ENCODE measurements around the gene CD74.

Gene CD74

GRCh38 chr5:150397146-150397781 lies 15.4 kb downstream of the CD74 start:
- DNase-seq (ENCODE audit: low read depth in 2 of 2): no peak

DNA sequence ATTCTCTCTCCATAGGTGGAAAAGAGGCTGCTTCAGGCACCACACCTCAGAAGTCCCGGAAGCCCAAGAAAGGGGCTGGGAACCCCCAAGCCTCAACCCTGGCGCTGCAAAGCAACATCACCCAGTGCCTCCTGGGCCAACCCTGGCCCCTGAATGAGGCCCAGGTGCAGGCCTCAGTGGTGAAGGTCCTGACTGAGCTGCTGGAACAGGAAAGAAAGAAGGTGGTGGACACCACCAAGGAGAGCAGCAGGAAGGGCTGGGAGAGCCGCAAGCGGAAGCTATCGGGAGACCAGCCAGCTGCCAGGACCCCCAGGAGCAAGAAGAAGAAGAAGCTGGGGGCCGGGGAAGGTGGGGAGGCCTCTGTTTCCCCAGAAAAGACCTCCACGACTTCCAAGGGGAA lies 16.4 kb downstream of the CD74 start:
- no peak for DNase-seq (ENCODE audit: low read depth in 2 of 2)

DNA sequence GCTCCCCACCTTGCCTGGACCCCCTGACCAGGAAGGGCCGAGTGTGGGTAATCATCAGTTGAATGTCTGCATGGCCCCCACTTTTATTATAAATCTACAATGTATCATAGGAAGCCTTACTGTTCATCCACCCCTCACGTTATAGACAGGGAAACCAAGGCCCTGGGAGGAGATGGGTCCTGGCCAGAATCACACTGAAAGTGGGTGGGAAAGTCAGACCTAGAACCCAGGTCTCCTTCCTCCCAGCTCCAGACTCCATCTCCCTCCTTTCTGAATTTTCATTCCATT lies 17.1 kb downstream of the CD74 start:
- no peak for DNase-seq (ENCODE audit: low read depth in 2 of 2)

DNA sequence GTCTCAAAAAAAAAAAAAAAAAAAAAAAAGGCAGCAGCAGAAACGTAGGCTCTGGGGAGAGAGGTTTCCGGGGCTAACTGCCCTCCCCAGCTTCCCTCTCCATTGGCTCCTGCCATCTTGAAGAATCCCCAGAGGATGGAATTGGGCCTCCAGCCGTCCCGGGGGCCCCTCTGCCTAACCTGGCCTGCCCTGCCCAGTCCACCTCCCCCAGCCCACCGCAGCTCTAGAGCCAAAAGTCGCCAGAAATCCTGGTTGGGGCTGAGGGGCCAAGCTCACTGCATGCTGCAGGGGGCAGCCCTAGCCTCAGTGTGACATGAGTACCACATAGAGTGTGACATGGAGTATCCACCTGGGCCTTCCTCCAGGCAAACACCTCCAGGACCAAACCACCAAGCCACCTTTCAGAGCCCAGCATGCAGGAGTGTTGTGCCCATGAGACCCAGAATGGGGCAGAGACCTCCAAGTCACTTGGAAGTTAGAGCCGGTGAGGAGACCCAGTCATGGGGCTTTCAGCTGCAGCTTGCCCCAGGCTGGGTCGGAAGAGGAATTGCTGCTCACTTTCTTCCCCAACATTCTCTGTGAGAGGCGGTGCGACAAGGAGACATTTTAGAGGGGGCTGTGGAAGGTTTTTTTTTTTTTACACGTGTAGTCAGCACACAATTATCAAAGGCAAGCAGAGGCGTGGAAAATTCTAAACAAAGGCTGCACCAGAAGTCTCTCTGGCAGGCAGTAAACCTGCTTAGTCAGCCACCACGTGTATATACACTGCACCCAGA lies 17.6 kb downstream of the CD74 start:
- no peak for DNase-seq (ENCODE audit: low read depth in 2 of 2)

- DNase-seq (ENCODE audit: low read depth in 2 of 2): no peak
Observed at GRCh38 chr5:150394131-150394530, 18.6 kb downstream of the CD74 start.

- no peak for DNase-seq (ENCODE audit: low read depth in 2 of 2)
Observed at GRCh38 chr5:150393096-150393645, 19.5 kb downstream of the CD74 start.

DNA sequence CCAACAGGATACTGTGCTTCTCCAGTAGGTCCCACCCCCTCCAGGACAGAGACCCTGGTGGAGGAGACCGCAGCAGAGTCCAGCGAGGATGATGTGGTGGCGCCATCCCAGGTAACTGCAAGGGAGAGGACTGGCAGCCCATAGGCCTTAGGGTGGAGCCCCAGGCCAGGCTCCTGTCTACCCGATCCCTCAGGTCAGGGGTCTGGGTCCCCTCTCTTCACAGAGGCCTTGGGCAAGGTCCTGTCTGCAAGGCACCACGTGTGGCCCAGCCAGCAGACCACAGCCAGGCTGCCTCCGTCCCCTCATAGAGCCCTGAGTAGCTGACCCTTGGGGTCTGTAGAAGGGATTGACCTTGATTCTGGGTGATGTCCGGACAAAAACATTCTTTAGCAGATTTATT lies 20.0 kb downstream of the CD74 start:
- DNase-seq (ENCODE audit: low read depth in 2 of 2): no peak

GRCh38 chr5:150391986-150392385 lies 20.7 kb downstream of the CD74 start:
- DNase-seq (ENCODE audit: low read depth in 2 of 2): no peak

- no peak for DNase-seq (ENCODE audit: low read depth in 2 of 2)
Observed at GRCh38 chr5:150391064-150391834, 21.5 kb downstream of the CD74 start.

DNA sequence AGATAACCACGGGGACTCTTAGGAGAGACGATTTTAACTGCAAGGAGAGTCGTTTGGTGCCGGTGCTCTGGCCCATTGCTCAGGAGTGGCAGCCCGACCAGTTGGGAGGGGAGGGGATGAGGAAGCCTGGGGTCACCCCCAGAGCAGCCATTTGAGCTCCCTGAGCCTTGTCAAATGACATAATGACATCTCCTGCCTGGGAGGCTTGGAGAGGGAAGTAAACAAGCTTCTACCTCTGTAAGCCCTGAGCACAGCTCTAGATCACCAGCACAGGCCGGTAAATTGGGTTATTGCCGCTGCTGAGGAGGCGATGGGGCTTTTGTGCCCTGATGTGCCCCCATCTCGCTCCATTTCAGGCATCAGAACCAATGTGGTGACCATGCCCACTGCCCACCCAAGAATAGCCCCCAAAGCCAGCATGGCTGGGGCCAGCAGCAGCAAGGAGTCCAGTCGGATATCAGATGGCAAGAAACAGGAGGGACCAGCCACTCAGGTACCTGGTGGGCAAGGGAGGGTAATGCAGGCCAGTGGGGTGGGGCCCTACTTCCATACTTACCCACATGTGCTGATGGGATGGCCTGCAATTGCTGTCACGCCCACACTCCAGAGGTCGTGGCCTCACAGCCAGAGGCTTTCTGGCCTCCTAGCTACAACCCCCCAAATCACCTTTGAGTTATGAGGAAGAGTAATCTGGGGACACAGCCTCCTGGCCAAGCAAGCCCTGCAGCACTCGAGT lies 23.0 kb downstream of the CD74 start:
- no peak for DNase-seq (ENCODE audit: low read depth in 2 of 2)

DNA sequence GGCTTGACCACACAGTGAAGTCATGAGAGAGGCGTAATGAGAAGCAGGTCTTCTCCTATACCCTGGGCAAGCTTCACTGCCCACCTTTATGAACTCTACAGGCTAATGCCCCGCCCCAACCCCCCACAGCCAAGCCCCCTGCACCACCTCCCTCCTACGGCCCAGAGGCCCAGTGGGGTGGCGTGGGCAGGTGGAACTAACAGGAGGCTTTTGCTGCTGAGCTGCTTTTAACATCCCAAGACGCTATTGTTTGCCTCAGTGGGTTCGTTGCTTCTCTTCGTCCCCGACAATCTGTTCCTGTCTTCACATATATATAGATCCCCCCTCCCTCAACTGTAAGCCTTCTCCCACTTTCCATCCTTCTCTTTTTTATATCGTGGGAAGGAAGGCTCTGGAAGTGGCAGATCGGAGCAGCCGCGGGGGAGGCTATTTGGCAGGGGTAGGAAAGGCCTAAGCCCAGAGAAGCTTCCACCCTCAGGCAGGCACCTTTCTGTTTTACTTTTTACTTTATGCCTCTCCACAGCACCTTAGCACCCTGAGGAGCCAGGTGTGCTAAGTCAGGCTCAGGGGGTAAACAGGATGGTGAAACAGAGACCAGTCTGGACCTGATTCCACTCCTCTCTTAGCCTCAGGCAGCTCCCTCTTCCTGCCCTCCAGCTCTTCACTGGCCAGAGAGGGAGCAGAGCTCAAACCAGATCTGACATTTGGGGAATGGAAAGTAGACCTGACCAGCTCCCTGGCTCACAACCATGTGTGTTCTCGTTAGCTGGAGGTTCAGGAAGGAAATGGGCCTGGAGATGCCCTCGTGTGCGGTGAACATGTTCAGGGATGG lies 26.5 kb downstream of the CD74 start:
- DNase-seq (ENCODE audit: low read depth in 2 of 2): no peak

GRCh38 chr5:150384701-150385100 lies 28.0 kb downstream of the CD74 start:
- DNase-seq (ENCODE audit: low read depth in 2 of 2): no peak

GRCh38 chr5:150377964-150378694 lies 34.6 kb downstream of the CD74 start:
- DNase-seq (ENCODE audit: low read depth in 2 of 2): no peak

DNA sequence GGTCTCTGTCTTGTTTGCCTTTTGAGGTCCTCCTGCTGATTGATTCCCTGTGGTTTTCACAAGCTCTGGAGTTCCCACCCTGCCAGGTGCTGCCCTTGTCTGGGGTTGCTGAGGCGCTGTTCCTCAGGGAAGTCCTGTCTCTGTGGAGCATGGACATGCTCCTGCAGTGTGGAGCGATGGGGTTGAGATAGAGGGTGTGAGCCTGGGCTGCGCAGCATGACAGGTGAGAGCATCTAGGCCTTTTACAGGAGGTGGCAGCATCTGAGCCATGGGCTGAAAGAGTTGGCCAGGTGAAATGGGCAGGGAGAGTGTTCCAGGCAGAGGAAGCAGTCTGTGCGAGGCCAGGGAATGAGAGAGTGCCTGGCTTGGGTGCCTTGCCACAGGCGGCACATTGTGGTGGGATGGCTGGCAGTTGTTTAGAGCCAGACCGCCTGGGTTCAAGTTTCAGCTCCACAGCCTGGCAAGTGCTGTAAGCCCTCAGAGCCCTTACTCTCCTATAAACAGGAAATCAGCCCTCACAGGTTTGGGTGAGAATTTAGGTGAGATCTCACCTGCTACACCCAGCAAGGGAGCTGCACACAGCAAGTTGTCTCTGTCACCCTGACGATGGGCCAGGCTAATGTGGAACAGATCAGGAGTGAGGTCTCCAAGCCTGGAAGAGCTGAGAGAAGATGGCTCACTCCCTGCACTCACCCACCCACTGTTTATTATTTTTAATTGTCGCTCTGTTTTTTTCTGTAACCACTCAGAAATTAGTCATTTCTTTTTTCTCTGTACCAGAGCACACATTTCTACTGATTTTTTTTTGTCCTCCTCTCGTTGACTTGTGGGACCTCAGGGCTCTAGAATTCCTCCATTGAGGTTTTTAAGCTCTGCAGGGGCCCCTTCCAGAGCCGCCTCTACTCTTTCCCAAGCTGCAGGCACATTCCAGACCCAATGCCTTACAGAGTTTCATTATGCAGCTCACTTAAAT lies 35.6 kb downstream of the CD74 start:
- DNase-seq (ENCODE audit: low read depth in 2 of 2): no peak

GRCh38 chr5:150374651-150375050 lies 38.1 kb downstream of the CD74 start:
- no peak for DNase-seq (ENCODE audit: low read depth in 2 of 2)

- no peak for DNase-seq (ENCODE audit: low read depth in 2 of 2)
Observed at GRCh38 chr5:150372639-150373038, 40.1 kb downstream of the CD74 start.

GRCh38 chr5:150368526-150368925 lies 44.2 kb downstream of the CD74 start:
- DNase-seq (ENCODE audit: low read depth in 2 of 2): no peak

GRCh38 chr5:150364004-150364403 lies 48.7 kb downstream of the CD74 start:
- DNase-seq (ENCODE audit: low read depth in 2 of 2): no peak

DNA sequence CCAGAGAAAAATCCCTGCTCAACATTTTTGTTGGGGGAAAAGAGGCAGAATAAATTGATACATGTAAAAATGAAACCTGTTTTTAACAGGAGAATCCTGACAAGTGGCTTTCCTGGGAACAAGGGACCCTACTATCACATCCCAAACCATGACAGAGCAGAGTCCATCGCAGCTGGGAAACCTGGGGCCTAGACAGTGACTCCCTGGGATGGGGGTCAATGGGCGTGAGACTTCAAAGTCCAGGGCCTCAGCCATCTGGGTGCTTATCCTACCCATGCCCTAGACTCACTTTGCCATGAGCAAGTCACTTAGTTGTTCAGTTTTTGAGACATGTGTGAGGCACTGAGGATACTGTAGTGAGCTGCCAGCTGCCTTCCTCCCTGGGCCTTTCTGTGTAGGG lies 49.5 kb downstream of the CD74 start:
- DNase-seq (ENCODE audit: low read depth in 2 of 2): no peak

Measured in stimulated activated CD8-positive, alpha-beta memory T cell treated with anti-CD3 and anti-CD28 coated beads, Interleukin-7, amount 100 ng/mL, for 1 hour (primary cell).